ENCODE measurements around the gene LINC01488. TPM values are rescaled to one million over a fixed set of nuclear protein-coding genes. Genes with fewer than 3 reads are reported as not detected.

Gene LINC01488
- total and polyA plus RNA-seq, 2 of the 13 experiments (the other 11 are each of a cell fraction or from before 2014, with no cell fraction given): 0.26 to 0.58 TPM

GRCh38 chr11:69442807-69443137 lies 38.7 kb upstream of the LINC01488 start (continued):
- TF ChIP-seq HIC2 (CRISPR knock-in tag; IDR thresholded peaks at IDR 0.05; ENCODE audit: low read depth) (peak; percentile 44; the same call in 1 of the 2 replicates), KLF13 (CRISPR knock-in tag; IDR thresholded peaks at IDR 0.05) (no peak), ZNF792 (CRISPR knock-in tag; IDR thresholded peaks at IDR 0.05) (peak; percentile 87; the same call in 1 of the 2 replicates), GTF2F1 (IDR thresholded peaks at IDR 0.05; ENCODE audit: low read length) (no peak), TEAD2 (CRISPR knock-in tag; IDR thresholded peaks at IDR 0.05) (no peak), REST (IDR thresholded peaks at IDR 0.05; ENCODE audit: borderline replicate concordance in 1 of 2, low read depth in 1 of 2, low read length in 2 of 2) (no peak), ZBTB39 (CRISPR knock-in tag; IDR thresholded peaks at IDR 0.05) (no peak), ARID3A (IDR thresholded peaks at IDR 0.05; ENCODE audit: low read depth, low read length) (no peak), XRCC5 (optimal IDR thresholded peaks at IDR 0.05; ENCODE audit: low read length) (no peak), TRIM24 (CRISPR knock-in tag; IDR thresholded peaks at IDR 0.05) (peak; percentile 77; the same call in 1 of the 2 replicates), ZNF746 (CRISPR knock-in tag; IDR thresholded peaks at IDR 0.05) (peak; percentile 60), ZNF660 (CRISPR knock-in tag; IDR thresholded peaks at IDR 0.05; ENCODE audit: borderline replicate concordance, low read depth) (no peak), AKAP8 (CRISPR knock-in tag; IDR thresholded peaks at IDR 0.05) (no peak), MLXIP (CRISPR knock-in tag; IDR thresholded peaks at IDR 0.05; ENCODE audit: borderline replicate concordance) (peak; percentile 54; the same call in 1 of the 2 replicates), E2F2 (CRISPR knock-in tag; IDR thresholded peaks at IDR 0.05; ENCODE audit: borderline replicate concordance) (no peak), HMGA1 (CRISPR knock-in tag; conservative IDR thresholded peaks at IDR 0.05) (no peak)
